Memory B cell (primary cell): Measurements from ENCODE around the gene SULT6B1.
"Not testable (repeated sequence)": the region's sequence is repeated elsewhere in the genome, so short reads cannot be mapped to it uniquely, and the experiment has no call there.

Source experiments
- ATAC-seq: fragments of 150-1000 bp; cut with Tn5 transposase; 2 replicates; pipeline ENCODE4 v1.10.0; 2021; ENCODE audit warnings: low read depth, mild to moderate bottlenecking, moderate library complexity
- DNase-seq, 2 donors: peaks; one replicate each; pipeline ENCODE4 v3.0.0; 2022; ENCODE audit warnings: low spot score in 2 of 2
- H3K27ac Mint-ChIP-seq: one replicate; pipeline ENCODE4 v1.8.0; 2022; ENCODE audit warnings: mild to moderate bottlenecking, moderate library complexity, mixed read lengths
- H3K27me3 Mint-ChIP-seq: one replicate; pipeline ENCODE4 v1.8.0; 2022; ENCODE audit warnings: mixed read lengths
- H3K36me3 Mint-ChIP-seq: one replicate; pipeline ENCODE4 v1.8.0; 2022; ENCODE audit warnings: mild to moderate bottlenecking, mixed read lengths
- H3K4me1 Mint-ChIP-seq: one replicate; pipeline ENCODE4 v1.8.0; 2022; ENCODE audit warnings: mixed read lengths
- H3K4me3 Mint-ChIP-seq: one replicate; pipeline ENCODE4 v1.8.0; 2022; ENCODE audit warnings: mild to moderate bottlenecking, moderate library complexity, mixed read lengths
- H3K9me3 Mint-ChIP-seq: one replicate; pipeline ENCODE4 v1.8.0; 2022; ENCODE audit warnings: mixed read lengths

The SULT6B1 gene, protein sequence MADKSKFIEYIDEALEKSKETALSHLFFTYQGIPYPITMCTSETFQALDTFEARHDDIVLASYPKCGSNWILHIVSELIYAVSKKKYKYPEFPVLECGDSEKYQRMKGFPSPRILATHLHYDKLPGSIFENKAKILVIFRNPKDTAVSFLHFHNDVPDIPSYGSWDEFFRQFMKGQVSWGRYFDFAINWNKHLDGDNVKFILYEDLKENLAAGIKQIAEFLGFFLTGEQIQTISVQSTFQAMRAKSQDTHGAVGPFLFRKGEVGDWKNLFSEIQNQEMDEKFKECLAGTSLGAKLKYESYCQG

DNA sequence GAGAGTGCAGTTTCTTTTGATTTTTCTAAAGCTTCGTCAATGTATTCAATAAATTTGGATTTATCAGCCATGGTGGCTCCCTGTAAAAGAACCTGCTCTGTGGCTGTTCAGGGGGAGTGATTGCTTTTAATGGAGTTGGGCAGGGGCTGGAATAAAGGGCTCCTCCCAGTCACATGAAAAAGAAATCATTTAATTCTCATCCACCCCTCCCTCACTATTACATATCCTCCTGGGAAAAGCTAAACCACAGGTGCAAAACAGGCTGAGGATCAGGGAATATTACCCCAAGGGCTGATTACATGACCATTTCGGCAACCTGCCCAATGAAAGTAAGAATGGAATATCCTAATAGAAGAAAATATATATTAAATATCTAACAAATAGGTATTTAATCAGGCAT, at the start of gene SULT6B1:
TSS of gene SULT6B1 (minus strand) at position 101 of the 400 bp plus-strand sequence. CDS start at position 71, 30 bp downstream.
- no peak within 1 kb of the TSS for H3K27ac Mint-ChIP-seq
- no peaks in the 10 kb centered on the region for H3K4me1 Mint-ChIP-seq
- no peaks in the 10 kb centered on the region for H3K36me3 Mint-ChIP-seq
- ATAC-seq, result no peak
- H3K4me3 Mint-ChIP-seq, result no peak within 1 kb of the TSS
- H3K27me3 Mint-ChIP-seq, result peaks cover 4% of the 10 kb centered on the region
- no peaks in the 10 kb centered on the region for H3K9me3 Mint-ChIP-seq
- no peak for DNase-seq

DNA sequence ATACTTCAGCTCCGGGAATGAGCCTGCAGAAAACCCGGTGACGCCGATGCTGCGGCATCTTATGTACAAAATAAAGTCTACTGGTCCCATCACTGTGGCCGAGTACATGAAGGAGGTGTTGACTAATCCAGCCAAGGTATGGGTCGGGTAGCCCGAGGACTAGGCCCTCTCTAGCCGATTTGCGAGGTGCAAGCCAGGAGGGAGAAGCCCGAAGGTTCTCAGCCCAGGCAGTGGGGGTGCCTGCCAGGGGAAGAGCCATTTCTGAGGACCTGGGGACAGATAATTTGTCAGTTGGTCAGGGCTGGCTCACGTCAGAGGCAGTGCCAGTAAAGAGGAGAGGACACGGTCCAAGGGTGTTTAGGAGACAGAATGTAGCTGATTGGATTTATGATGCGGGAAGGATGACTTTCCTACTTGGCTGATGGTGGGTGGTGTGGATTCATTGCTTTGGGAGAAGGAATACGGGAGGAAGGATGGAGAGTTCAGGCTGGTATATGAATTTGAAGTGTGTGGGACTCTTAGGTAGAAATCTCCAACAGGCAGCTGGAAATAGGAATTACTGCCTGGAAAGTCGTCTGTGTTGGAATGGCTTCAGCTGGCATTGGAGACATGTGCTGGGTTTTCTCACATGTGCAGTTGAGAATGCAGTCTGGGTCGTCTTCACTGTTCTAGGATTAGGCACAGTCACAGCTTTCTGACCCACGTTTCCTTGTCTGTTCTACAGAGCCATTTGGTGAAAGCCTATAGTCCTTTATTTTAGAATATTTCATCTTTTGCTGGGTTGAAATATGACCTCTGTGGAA, 43.9 kb upstream of the SULT6B1 start:
- Mint-ChIP-seq H3K9me3 (no peaks in the 10 kb centered on the region), H3K4me3 (no peak overlapping the region), H3K27me3 (no peaks in the 10 kb centered on the region), H3K36me3 (peaks cover 15% of the 10 kb centered on the region), H3K4me1 (peaks cover 14% of the 10 kb centered on the region), H3K27ac (no peak overlapping the region)
- ATAC-seq (no peak), DNase-seq (no peak)

DNA sequence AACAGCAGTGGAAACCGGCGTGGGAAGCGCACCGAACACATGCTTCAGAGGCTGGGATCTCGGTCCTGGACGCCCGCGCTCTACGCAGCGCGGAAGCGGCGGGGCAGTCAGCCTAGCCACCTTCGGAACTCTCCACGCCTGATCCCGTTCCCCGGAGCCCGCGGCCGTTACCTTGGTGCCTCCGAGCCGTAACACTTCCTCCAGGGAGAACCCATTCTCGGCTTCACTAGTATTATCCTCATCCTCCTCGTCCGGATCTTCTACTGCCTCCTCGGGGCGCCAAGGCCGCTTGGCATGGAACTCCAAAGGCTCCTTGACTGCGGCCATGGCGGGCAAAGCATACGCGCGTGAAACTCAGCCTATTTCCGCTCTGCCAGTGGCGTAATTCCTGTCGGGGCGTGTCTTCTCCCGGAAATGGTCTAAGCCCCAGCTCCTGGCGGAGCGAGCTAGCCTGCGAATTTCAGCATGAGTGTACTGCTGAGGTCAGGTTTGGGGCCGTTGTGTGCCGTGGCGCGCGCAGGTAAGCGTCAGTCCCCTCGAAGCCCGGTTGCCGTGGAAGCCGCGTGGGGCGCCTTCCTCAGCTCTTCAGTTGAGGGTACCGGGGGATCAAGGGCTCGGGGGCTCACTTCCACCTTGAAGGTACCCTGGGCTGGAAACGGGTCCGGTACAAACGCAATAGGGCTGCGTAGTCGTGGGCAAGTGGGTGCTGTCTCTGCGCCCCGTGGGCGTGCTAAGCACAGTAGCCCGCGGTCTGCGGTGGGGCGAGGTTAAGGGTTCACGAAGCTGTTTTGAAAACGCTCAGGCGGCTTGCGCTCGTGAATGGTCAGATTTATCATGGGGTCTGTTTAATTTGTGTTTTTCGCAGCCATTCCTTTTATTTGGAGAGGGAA, 43.0 kb upstream of the SULT6B1 start, which contains the start of the genes CEBPZ and NDUFAF7:
TSS of gene CEBPZ (minus strand) at position 356 of the 890 bp plus-strand sequence. CDS start at position 327, 29 bp downstream.
TSS of gene NDUFAF7 (plus strand) at position 418 of the 890 bp plus-strand sequence. CDS start at position 466, 48 bp downstream.
- Mint-ChIP-seq H3K27ac (no peak within 1 kb of the TSS), H3K27me3 (no peaks in the 10 kb centered on the region), H3K9me3 (no peaks in the 10 kb centered on the region), H3K4me3 (no peak within 1 kb of the TSS), H3K4me1 (peaks cover 17% of the 10 kb centered on the region), H3K36me3 (peaks cover 16% of the 10 kb centered on the region)
- ATAC-seq, result peak; percentile 90
- DNase-seq, result peak; percentile 71 to 76

DNA sequence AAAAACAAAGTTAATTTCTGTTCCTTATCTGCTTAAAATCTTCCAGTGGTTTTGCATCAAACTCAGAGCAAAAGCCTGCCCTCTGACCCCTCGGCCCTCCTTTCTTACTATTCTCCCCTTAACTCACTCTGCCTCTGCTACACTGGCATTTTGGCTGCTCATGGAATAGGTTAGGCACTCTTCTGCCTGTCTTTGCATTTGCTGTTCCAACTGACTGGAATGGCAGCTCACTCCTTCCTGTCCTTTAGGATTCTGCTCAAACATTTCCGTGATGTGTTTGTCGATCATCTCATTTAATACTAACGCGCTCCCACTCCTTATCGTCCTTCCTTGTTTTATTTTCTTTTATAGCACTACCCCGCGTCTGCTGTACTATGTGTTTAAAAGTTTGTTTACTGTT, 42.1 kb upstream of the SULT6B1 start:
- ATAC-seq, result no peak
- peaks cover 17% of the 10 kb centered on the region for H3K4me1 Mint-ChIP-seq
- H3K4me3 Mint-ChIP-seq, result no peak overlapping the region
- H3K36me3 Mint-ChIP-seq, result peaks cover 12% of the 10 kb centered on the region
- H3K27me3 Mint-ChIP-seq, result no peaks in the 10 kb centered on the region
- no peaks in the 10 kb centered on the region for H3K9me3 Mint-ChIP-seq
- H3K27ac Mint-ChIP-seq, result no peak overlapping the region
- no peak for DNase-seq

DNA sequence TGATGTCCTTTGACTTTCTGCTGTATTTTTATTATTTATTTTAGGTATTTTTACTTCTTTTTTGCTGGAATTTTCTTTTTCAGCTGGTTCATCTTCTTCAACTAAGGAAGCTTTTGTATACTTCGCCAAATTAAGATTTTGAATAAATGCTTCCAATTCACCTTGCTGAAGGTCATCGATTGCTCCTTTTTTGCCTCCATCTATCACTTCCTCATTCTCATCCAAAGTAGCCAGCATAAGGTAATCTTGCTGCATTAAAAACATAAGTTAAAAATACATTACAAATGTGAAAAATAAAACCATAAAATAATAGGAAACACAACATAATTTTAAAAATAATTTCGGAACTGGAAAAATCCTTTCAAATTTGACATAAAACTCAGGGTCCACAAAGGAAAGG, 40.3 kb upstream of the SULT6B1 start:
- Mint-ChIP-seq H3K4me1 (peaks cover 22% of the 10 kb centered on the region), H3K27ac (peak overlapping the region; percentile 69), H3K9me3 (no peaks in the 10 kb centered on the region), H3K4me3 (no peak overlapping the region), H3K36me3 (peaks cover 9% of the 10 kb centered on the region), H3K27me3 (no peaks in the 10 kb centered on the region)
- DNase-seq (no peak), ATAC-seq (no peak)

DNA sequence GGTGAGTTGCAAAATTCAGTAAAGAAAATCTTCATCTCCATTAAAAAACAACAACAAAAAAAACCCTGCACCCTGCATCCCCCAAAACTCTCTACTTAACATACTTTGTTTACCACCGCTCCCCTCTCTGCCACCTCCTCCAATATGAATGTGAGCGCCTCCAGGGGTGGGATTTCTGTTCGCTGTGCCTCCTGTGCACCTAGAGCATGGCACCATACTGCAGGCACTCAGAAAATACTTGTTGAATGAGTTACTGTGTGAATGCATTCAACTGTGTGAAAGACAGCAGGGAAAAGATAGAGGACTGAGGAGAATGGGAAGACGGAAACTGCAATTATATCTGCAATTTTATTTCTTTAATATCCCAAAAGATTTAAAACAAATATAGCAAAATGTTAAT, 38.4 kb upstream of the SULT6B1 start:
- Mint-ChIP-seq H3K27ac (no peak overlapping the region), H3K4me1 (peaks cover 23% of the 10 kb centered on the region), H3K27me3 (no peaks in the 10 kb centered on the region), H3K36me3 (peaks cover 19% of the 10 kb centered on the region), H3K9me3 (no peaks in the 10 kb centered on the region), H3K4me3 (no peak overlapping the region)
- DNase-seq (no peak), ATAC-seq (no peak)

DNA sequence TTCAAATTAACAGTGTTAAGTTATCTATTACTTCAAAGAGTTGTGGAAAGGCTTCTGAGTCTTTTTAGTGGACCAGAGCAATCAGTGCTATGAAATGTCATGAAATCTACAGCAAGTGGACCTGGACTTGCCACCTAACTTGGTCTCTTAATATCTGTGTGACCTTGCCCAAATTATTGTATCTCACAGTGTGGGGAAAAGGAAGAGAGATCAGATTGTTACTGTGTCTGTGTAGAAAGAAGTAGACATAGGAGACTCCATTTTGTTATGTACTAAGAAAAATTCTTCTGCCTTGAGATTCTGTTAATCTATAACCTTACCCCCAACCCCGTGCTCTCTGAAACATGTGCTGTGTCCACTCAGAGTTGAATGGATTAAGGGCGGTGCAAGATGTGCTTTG, 36.7 kb upstream of the SULT6B1 start:
- H3K27ac Mint-ChIP-seq, result peak overlapping the region; percentile 46
- H3K27me3 Mint-ChIP-seq, ATAC-seq, H3K4me3 Mint-ChIP-seq, DNase-seq, H3K9me3 Mint-ChIP-seq: not testable (repeated sequence)
- H3K36me3 Mint-ChIP-seq, result peaks cover 23% of the 10 kb centered on the region
- H3K4me1 Mint-ChIP-seq, result peaks cover 23% of the 10 kb centered on the region

DNA sequence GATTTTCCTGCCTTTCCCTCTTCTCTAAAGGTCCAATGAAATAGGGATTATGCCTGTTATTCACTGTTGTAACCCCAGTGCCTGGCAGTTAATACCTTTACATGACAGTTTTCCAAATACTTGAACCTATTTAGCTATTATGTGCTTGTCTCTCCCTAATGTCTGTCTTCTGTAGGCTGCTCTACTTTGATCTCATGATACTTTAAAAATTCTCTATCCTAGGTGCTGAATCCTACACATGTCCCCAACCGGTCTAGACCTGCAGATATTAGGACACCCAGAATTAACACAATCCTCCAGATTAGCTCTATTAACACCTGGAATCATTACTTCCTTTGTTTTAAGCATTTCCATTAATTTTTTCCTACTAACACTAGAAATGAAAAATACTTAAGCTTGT, 35.6 kb upstream of the SULT6B1 start:
- H3K27me3 Mint-ChIP-seq, result no peaks in the 10 kb centered on the region
- ATAC-seq (no peak), DNase-seq (no peak)
- no peaks in the 10 kb centered on the region for H3K9me3 Mint-ChIP-seq
- H3K4me3 Mint-ChIP-seq, result no peak overlapping the region
- H3K36me3 Mint-ChIP-seq, result peaks cover 23% of the 10 kb centered on the region
- H3K4me1 Mint-ChIP-seq, result peaks cover 18% of the 10 kb centered on the region
- peak overlapping the region; percentile 19 for H3K27ac Mint-ChIP-seq

DNA sequence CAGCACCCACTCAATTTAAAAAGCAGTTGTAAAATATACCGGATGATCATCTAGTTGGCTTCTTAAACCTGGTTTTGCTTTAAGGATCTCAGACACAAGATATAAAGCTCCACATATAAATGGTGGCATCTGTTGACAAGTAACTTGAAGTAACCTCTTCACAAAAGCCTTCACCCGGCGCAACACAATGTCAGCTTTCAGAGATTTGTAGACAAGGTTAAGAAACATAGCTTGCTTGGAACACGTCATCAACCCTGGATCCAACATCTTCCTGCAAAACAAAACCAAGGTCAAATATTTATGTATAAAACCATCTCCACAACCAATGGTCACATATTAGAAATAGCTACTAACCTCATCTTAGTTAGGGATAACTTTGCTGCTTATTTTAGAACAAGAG, 34.7 kb upstream of the SULT6B1 start:
- Mint-ChIP-seq H3K9me3 (no peaks in the 10 kb centered on the region), H3K36me3 (peaks cover 21% of the 10 kb centered on the region), H3K4me3 (no peak overlapping the region), H3K27ac (peak overlapping the region; percentile 19), H3K27me3 (no peaks in the 10 kb centered on the region), H3K4me1 (peaks cover 13% of the 10 kb centered on the region)
- DNase-seq (no peak), ATAC-seq (no peak)

DNA sequence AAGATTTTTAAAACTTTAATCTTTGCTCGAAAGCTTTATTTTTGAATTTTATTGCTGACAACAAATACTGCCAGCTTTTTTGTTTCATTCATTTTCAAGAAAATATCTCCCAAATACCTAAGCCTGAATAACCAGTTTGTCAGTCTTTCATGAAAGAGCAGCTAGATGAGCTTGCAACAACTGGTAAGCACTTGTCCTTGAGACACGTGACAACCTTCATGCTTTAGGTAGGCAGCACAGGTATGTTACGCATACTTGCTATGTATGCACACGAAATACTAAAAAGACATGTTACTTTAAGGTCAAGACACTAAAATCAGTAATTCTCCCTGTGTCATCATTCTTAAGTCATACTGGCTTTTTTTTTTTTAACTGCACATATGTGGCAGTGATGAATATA, 30.6 kb upstream of the SULT6B1 start:
- H3K27ac Mint-ChIP-seq, result no peak overlapping the region
- DNase-seq (no peak), ATAC-seq (no peak)
- no peaks in the 10 kb centered on the region for H3K27me3 Mint-ChIP-seq
- H3K4me1 Mint-ChIP-seq, result peaks cover 3% of the 10 kb centered on the region
- no peak overlapping the region for H3K4me3 Mint-ChIP-seq
- H3K9me3 Mint-ChIP-seq, result no peaks in the 10 kb centered on the region
- peaks cover 20% of the 10 kb centered on the region for H3K36me3 Mint-ChIP-seq

DNA sequence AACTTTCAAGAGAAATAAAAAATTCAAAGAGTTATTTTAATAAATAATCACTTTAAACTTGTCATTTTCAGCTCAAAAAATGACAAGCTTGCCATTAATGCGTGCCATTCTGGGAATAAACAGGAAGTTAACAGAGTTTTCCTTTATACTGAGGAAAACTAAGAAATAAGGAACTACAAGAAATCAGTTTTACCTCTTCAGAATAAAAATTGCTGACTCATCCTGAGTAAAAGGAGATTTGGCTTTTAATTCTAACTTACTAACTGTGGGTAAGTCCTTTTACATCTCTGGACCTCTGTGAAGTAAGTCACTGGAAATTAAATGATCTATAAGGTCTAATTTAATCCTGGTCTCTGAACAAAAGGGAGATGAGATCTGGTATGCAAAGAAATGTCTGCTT, 26.8 kb upstream of the SULT6B1 start:
- no peak overlapping the region for H3K4me3 Mint-ChIP-seq
- peaks cover 17% of the 10 kb centered on the region for H3K36me3 Mint-ChIP-seq
- DNase-seq (no peak), ATAC-seq (no peak)
- no peaks in the 10 kb centered on the region for H3K27me3 Mint-ChIP-seq
- no peak overlapping the region for H3K27ac Mint-ChIP-seq
- no peaks in the 10 kb centered on the region for H3K4me1 Mint-ChIP-seq
- H3K9me3 Mint-ChIP-seq, result no peaks in the 10 kb centered on the region

DNA sequence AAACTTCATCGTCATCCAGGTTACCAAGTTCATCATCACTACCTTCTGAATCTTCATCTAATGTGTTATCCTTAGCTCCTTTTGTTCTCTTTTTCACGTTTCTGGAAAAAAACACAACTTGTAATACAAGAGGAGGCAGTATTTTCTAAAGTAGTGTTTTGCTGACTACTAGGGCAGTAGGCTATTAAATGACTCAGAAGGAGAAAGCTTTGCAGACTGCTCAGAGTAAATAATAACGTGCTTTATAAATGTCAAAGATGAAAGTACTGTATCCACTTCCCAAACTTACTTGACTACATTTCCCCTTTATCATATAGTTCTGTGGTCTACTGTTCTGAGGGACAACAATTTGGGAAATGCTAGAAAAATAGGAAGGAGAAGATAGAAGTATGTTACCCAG, 23.5 kb upstream of the SULT6B1 start:
- no peak for DNase-seq
- Mint-ChIP-seq H3K36me3 (peaks cover 50% of the 10 kb centered on the region), H3K27me3 (no peaks in the 10 kb centered on the region), H3K9me3 (peaks cover 10% of the 10 kb centered on the region), H3K4me3 (no peak overlapping the region), H3K27ac (peak overlapping the region; percentile 49), H3K4me1 (peaks cover 7% of the 10 kb centered on the region)
- ATAC-seq, result no peak

DNA sequence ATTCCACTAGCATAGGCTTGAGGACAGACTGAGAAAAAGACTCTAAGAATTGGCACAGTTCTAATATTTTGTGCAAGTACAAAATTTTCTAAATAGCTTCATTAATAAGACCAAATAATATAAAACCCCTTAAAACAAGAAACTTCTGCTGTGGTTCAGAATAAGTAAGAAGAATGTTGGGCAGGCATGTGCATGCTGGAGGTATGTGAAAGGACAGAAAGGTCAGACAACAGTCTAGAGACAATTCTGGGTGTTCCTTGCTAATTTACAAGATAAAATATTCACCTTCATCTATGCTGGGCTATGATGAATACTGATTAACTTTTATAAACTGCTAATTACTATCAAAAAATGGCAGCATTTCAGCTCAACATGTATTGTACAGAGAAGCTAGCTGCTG, 22.7 kb upstream of the SULT6B1 start:
- no peaks in the 10 kb centered on the region for H3K27me3 Mint-ChIP-seq
- peaks cover 53% of the 10 kb centered on the region for H3K36me3 Mint-ChIP-seq
- H3K4me3 Mint-ChIP-seq, result no peak overlapping the region
- peaks cover 13% of the 10 kb centered on the region for H3K9me3 Mint-ChIP-seq
- H3K27ac Mint-ChIP-seq, result no peak overlapping the region
- H3K4me1 Mint-ChIP-seq, result peaks cover 9% of the 10 kb centered on the region
- DNase-seq (no peak), ATAC-seq (no peak)

DNA sequence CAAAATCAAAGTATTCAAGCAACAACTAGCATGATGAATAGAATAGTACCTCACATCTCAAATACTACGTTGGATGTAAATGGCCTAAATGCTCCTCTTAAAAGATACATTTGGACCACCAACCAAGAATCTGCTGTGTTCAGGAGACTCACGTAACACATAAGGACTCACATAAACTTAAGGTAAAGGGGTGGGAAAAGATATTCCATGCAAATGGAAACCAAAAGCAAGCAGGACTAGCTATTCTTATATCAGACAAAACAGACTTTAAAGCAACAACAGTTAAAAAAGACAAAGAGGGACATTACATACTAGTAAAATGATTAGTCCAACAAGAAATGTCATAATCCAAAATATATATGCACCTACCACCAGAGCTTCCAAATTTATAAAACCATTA, 18.3 kb upstream of the SULT6B1 start:
- Mint-ChIP-seq H3K27ac (peak overlapping the region; percentile 36), H3K9me3 (peaks cover 14% of the 10 kb centered on the region), H3K4me1 (peaks cover 13% of the 10 kb centered on the region), H3K36me3 (peaks cover 73% of the 10 kb centered on the region)
- H3K4me3 Mint-ChIP-seq, ATAC-seq, H3K27me3 Mint-ChIP-seq, DNase-seq: not testable (repeated sequence)
